Gastroesophageal sphincter (tissue), 4 donors: ENCODE results near the gene MKLN1. TPM values are rescaled to one million over a fixed set of nuclear protein-coding genes. Genes with fewer than 3 reads are reported as not detected.

ENCODE experiments used
- ATAC-seq: fragments of 150-250 bp; one replicate; pipeline ENCODE4 v1.9.1; 2016; ENCODE audit warnings: mild to moderate bottlenecking, moderate library complexity
- H3K27ac ChIP-seq, 4 donors: fragments of 200-600 bp; sonication (generic) in 3 of 4; 1 replicate in 3 of 4; 2 replicates in 1 of 4; pipeline ENCODE4 v1.5.1; 2016 to 2019
- H3K27me3 ChIP-seq: fragments of 200-600 bp; sonication (generic); one replicate; pipeline ENCODE4 v1.5.1; 2019
- H3K36me3 ChIP-seq, 2 donors: fragments of 200-600 bp; sonication (generic); one replicate each; pipeline ENCODE4 v1.5.1; 2019; ENCODE audit warnings: control low read depth in 1 of 2
- H3K4me1 ChIP-seq, 3 donors: fragments of 200-600 bp; sonication (generic); 1 replicate in 2 of 3; 2 replicates in 1 of 3; pipeline ENCODE4 v1.5.1; 2016 to 2019; ENCODE audit warnings: control low read depth in 2 of 3
- H3K4me3 ChIP-seq, 2 donors: fragments of 200-600 bp; sonication (generic); one replicate each; pipeline ENCODE4 v1.5.1; 2019; ENCODE audit warnings: mild to moderate bottlenecking in 1 of 2, moderate library complexity in 1 of 2
- H3K9me3 ChIP-seq, 3 donors: fragments of 200-600 bp; sonication (generic); one replicate each; pipeline ENCODE4 v1.5.1; 2017 to 2019; ENCODE audit warnings: control low read depth in 2 of 3
- CTCF ChIP-seq, 4 experiments: fragments of 200-600 bp in 2 of 4; fragments of 450-650 bp in 2 of 4; sonication (generic) in 1 of 4; IDR thresholded peaks; one replicate each; pipeline ENCODE4 v1.5.1; 2017 to 2019; ENCODE audit warnings: antibody characterized with exemption in 4 of 4, mild to moderate bottlenecking in 2 of 4, moderate library complexity in 2 of 4
- EP300 ChIP-seq: sonication (generic); formaldehyde crosslinking; IDR thresholded peaks from one replicate; pipeline ENCODE4 v1.6.1; 2017; ENCODE audit warnings: antibody characterized with exemption, mild to moderate bottlenecking
- POLR2A ChIP-seq, 2 donors: fragments of 450-650 bp; IDR thresholded peaks; one replicate each; pipeline ENCODE4 v1.6.1; 2017; ENCODE audit warnings: antibody characterized with exemption in 2 of 2, mild to moderate bottlenecking in 2 of 2, moderate library complexity in 1 of 2
- POLR2AphosphoS5 ChIP-seq: sonication (generic); formaldehyde crosslinking; IDR thresholded peaks from one replicate; pipeline ENCODE4 v1.6.1; 2017; ENCODE audit warnings: antibody characterized with exemption
- WGBS, 2 donors: methylation state at CpG; one replicate each; pipeline ENCODE4 v1.1.5; 2018; ENCODE audit warnings: low coverage in 1 of 2; 5-methylcytosine and 5-hydroxymethylcytosine counted together
- total RNA-seq, 4 donors: library from RNA; depleted of rRNA; stranded (reverse); fragments of >200 nt; gene quantifications; one replicate each; pipeline ENCODE4 v1.1.0, GENCODE V29; 2016

The MKLN1 gene
- total RNA-seq, 4 donors from 2014 or later: 40.4 to 82.8 (median 58.6) TPM

- Histone ChIP-seq H3K27ac (no peak overlapping the region), H3K27me3 (no peaks in the 10 kb centered on the region), H3K9me3 (no peaks in the 10 kb centered on the region), H3K36me3 (peaks cover 6 to 58% of the 10 kb centered on the region in 2 donors), H3K4me1 (no peaks in the 10 kb centered on the region), H3K4me3 (no peak overlapping the region)
- 78 to 85% methylated on average over 1 of the region's 1 CpG for WGBS, 2 donors
- ATAC-seq: no peak
- TF ChIP-seq CTCF (IDR thresholded peaks at IDR 0.05) (no peak), EP300 (no peak), POLR2A (IDR thresholded peaks at IDR 0.05) (no peak), POLR2AphosphoS5 (no peak)
These were observed 117.0 kb downstream of the MKLN1 start for GRCh38 chr7:131444683-131445082.

- Histone ChIP-seq H3K4me1 (no peaks in the 10 kb centered on the region), H3K9me3 (no peaks in the 10 kb centered on the region), H3K27me3 (no peaks in the 10 kb centered on the region), H3K4me3 (no peak overlapping the region), H3K27ac (no peak overlapping the region), H3K36me3 (peaks cover 2 to 27% of the 10 kb centered on the region in 2 donors)
- 100% methylated on average over 2 of the region's 2 CpGs; no CpG with 5 or more reads in 1 of the 2 donors for WGBS, 2 donors
- TF ChIP-seq CTCF (IDR thresholded peaks at IDR 0.05) (no peak), EP300 (no peak), POLR2A (IDR thresholded peaks at IDR 0.05) (no peak), POLR2AphosphoS5 (no peak)
- ATAC-seq: no peak
These were observed 121.8 kb downstream of the MKLN1 start for GRCh38 chr7:131449373-131449902.

GRCh38 chr7:131454498-131454897 lies 126.8 kb downstream of the MKLN1 start:
- Histone ChIP-seq H3K9me3 (no peaks in the 10 kb centered on the region), H3K4me3 (no peak overlapping the region), H3K27me3 (no peaks in the 10 kb centered on the region), H3K4me1 (no peaks in the 10 kb centered on the region), H3K36me3 (peaks cover 0 to 18% of the 10 kb centered on the region in 2 donors), H3K27ac (no peak overlapping the region)
- ATAC-seq: no peak
- 86 to 92% methylated on average over 1 of the region's 1 CpG for WGBS, 2 donors
- TF ChIP-seq EP300 (no peak), POLR2A (IDR thresholded peaks at IDR 0.05) (no peak), POLR2AphosphoS5 (no peak), CTCF (IDR thresholded peaks at IDR 0.05) (no peak)

GRCh38 chr7:131455001-131455400 lies 127.3 kb downstream of the MKLN1 start:
- no peaks in the 10 kb centered on the region for H3K27me3 ChIP-seq
- peaks cover 0 to 13% of the 10 kb centered on the region in 2 donors for H3K36me3 ChIP-seq
- no peak overlapping the region for H3K27ac ChIP-seq
- no peaks in the 10 kb centered on the region for H3K4me1 ChIP-seq
- no peak overlapping the region for H3K4me3 ChIP-seq
- WGBS, 2 donors: 60 to 79% methylated on average over 2 of the region's 2 CpGs
- H3K9me3 ChIP-seq: no peaks in the 10 kb centered on the region
- TF ChIP-seq EP300 (no peak), CTCF (IDR thresholded peaks at IDR 0.05) (no peak), POLR2AphosphoS5 (no peak), POLR2A (IDR thresholded peaks at IDR 0.05) (no peak)
- ATAC-seq: no peak

GRCh38 chr7:131455546-131455945 lies 127.9 kb downstream of the MKLN1 start:
- 79 to 87% methylated on average over 3 to 5 of the region's 7 CpGs for WGBS, 2 donors
- no peak for TF ChIP-seq POLR2A (IDR thresholded peaks at IDR 0.05)
- TF ChIP-seq CTCF (IDR thresholded peaks at IDR 0.05): no peak
- TF ChIP-seq POLR2AphosphoS5: no peak
- TF ChIP-seq EP300: no peak
- H3K36me3 ChIP-seq: peaks cover 0 to 10% of the 10 kb centered on the region in 2 donors
- H3K4me1 ChIP-seq: no peaks in the 10 kb centered on the region
- H3K27me3 ChIP-seq: no peaks in the 10 kb centered on the region
- H3K4me3 ChIP-seq: no peak overlapping the region
- no peak overlapping the region for H3K27ac ChIP-seq
- no peak for ATAC-seq
- no peaks in the 10 kb centered on the region for H3K9me3 ChIP-seq
